ENCODE measurements around the gene GNPDA1.

- no peak for TF ChIP-seq CTCF (IDR thresholded peaks at IDR 0.05)
- TF ChIP-seq EP300 (IDR thresholded peaks at IDR 0.05) = no peak
- no peak for TF ChIP-seq POLR2AphosphoS5 (IDR thresholded peaks at IDR 0.05)
These were observed 55.3 kb downstream of the GNPDA1 start for GRCh38 chr5:141957367-141957996.

Data from suprapubic skin (tissue), 4 donors.